SK-N-SH (cell line): ENCODE results near the gene BEGAIN. TPM values are rescaled to one million over a fixed set of nuclear protein-coding genes. Genes with fewer than 3 reads are reported as not detected.

Source experiments
- CTCF ChIA-PET: fragments of 300-600, 350-600 bp; formaldehyde crosslinking; extraction: SDS; loops from one replicate; lab custom pipeline; 2021; lab: Yijun Ruan, JAX
- POLR2A ChIA-PET: fragments of 350-600 bp; sonication (Branson Sonifier 250); formaldehyde crosslinking; extraction: SDS; loops from one replicate; lab custom pipeline; 2020; ENCODE audit warnings: antibody characterized with exemption, inconsistent platforms; lab: Yijun Ruan, JAX
- DNase-seq: peaks from one replicate; pipeline ENCODE4 v3.0.0; 2012
- H2AFZ ChIP-seq: fragments of 200-600 bp; sonication (generic); 2 replicates; pipeline ENCODE4 v1.8.1; 2016; ENCODE audit warnings: antibody characterized with exemption, mild to moderate bottlenecking, low read depth
- H3F3A ChIP-seq: fragments of 200-600 bp; sonication (generic); replicated peaks from 2 replicates; pipeline ENCODE3; 2016; ENCODE audit warnings: antibody characterized with exemption, mild to moderate bottlenecking; ENCODE audit not compliant: insufficient read depth
- H3K27ac ChIP-seq, 2 experiments: fragments of 200-500 bp in 1 of 2; fragments of 200-600 bp in 1 of 2; sonication (Bioruptor generic) in 1 of 2; sonication (generic), shearing (Covaris generic) in 1 of 2; 2 replicates each; pipeline versions ENCODE4 v1.5.1 to v1.6.1; 2014 to 2016; ENCODE audit warnings: low read depth in 2 of 2, inconsistent platforms in 1 of 2, low read length in 1 of 2, mild to moderate bottlenecking in 1 of 2, mixed read lengths in 1 of 2
- H3K27me3 ChIP-seq: fragments of 200-600 bp; sonication (generic), shearing (Covaris generic); 2 replicates; pipeline ENCODE4 v1.6.1; 2016; ENCODE audit warnings: mixed run types; ENCODE audit not compliant: insufficient read depth
- H3K36me3 ChIP-seq, 2 experiments: fragments of 200-500 bp in 1 of 2; fragments of 200-600 bp in 1 of 2; sonication (Bioruptor generic) in 1 of 2; sonication (generic) in 1 of 2; replicated peaks in 1 of 2; 2 replicates each; pipeline versions ENCODE3 to v1.5.1; 2014 to 2016; ENCODE audit warnings: low read length in 1 of 2, mild to moderate bottlenecking in 1 of 2; ENCODE audit not compliant: insufficient read depth in 2 of 2, control insufficient read depth in 1 of 2
- H3K4me1 ChIP-seq, 2 experiments: fragments of 200-500 bp in 1 of 2; fragments of 200-600 bp in 1 of 2; sonication (Bioruptor generic) in 1 of 2; sonication (generic), shearing (Covaris generic) in 1 of 2; 2 replicates each; pipeline versions ENCODE4 v1.5.1 to v1.6.1; 2014 to 2016; ENCODE audit warnings: low read depth in 1 of 2, low read length in 1 of 2, mixed run types in 1 of 2; ENCODE audit not compliant: insufficient read depth in 2 of 2, control insufficient read depth in 1 of 2
- H3K4me2 ChIP-seq: fragments of 200-600 bp; sonication (generic), shearing (Covaris generic); 2 replicates; pipeline ENCODE4 v1.6.1; 2017; ENCODE audit warnings: mixed run types
- H3K4me3 ChIP-seq, 2 experiments: fragments of 200-500 bp in 1 of 2; fragments of 200-600 bp in 1 of 2; sonication (Bioruptor generic) in 1 of 2; sonication (generic), shearing (Covaris generic) in 1 of 2; 2 replicates each; pipeline versions ENCODE4 v1.5.1 to v1.8.1; 2014 to 2016; ENCODE audit warnings: low read depth in 2 of 2, inconsistent platforms in 1 of 2, low read length in 1 of 2, mild to moderate bottlenecking in 1 of 2, mixed read lengths in 1 of 2, moderate library complexity in 1 of 2
- H3K79me2 ChIP-seq: fragments of 200-600 bp; sonication (generic); 2 replicates; pipeline ENCODE4 v1.8.1; 2017; ENCODE audit warnings: mild to moderate bottlenecking; ENCODE audit not compliant: insufficient read depth
- H3K9ac ChIP-seq: fragments of 200-600 bp; sonication (generic); 2 replicates; pipeline ENCODE4 v1.6.1; 2017; ENCODE audit warnings: mixed run types
- H3K9me2 ChIP-seq: fragments of 200-600 bp; sonication (generic); 2 replicates; pipeline ENCODE4 v1.6.1; 2017; ENCODE audit warnings: mixed run types
- H3K9me3 ChIP-seq: fragments of 200-600 bp; sonication (generic); 2 replicates; pipeline ENCODE4 v1.6.1; 2017; ENCODE audit warnings: mixed run types, mild to moderate bottlenecking, moderate library complexity
- H4K20me1 ChIP-seq: fragments of 200-600 bp; sonication (generic); 2 replicates; pipeline ENCODE4 v1.6.1; 2017; ENCODE audit warnings: mild to moderate bottlenecking, mixed run types; ENCODE audit not compliant: insufficient read depth
- CTCF ChIP-seq: fragments of 200-600 bp; sonication (generic); IDR thresholded peaks from 2 replicates; pipeline ENCODE4 v1.6.1; 2017; ENCODE audit warnings: antibody characterized with exemption, mild to moderate bottlenecking, moderate library complexity
- ELF1 ChIP-seq: IDR thresholded peaks from 2 replicates; pipeline ENCODE4 v1.4.0; 2012
- EP300 ChIP-seq, 2 experiments: IDR thresholded peaks; 2 replicates each; pipeline versions ENCODE4 v1.4.0 to v1.6.1; 2012; ENCODE audit warnings: borderline replicate concordance in 1 of 2, low read depth in 1 of 2, low read length in 1 of 2
- IRF3 ChIP-seq: fragments of 150-350 bp; IDR thresholded peaks from 2 replicates; pipeline ENCODE4 v1.6.1; 2016; ENCODE audit warnings: mild to moderate bottlenecking, low read depth, low read length
- MAX ChIP-seq: IDR thresholded peaks from 2 replicates; pipeline ENCODE4 v1.4.0; 2012; ENCODE audit warnings: low read depth
- MEF2A ChIP-seq: IDR thresholded peaks from 2 replicates; pipeline ENCODE4 v1.4.0; 2012; ENCODE audit warnings: low read depth, borderline replicate concordance
- NFIC ChIP-seq: IDR thresholded peaks from 2 replicates; pipeline ENCODE4 v1.4.0; 2012; ENCODE audit warnings: borderline replicate concordance
- NRF1 ChIP-seq: IDR thresholded peaks from 2 replicates; pipeline ENCODE4 v1.6.1; 2012; ENCODE audit warnings: low read depth, mild to moderate bottlenecking, low read length
- RCOR1 ChIP-seq: fragments of 150-350 bp; IDR thresholded peaks from 2 replicates; pipeline ENCODE4 v1.6.1; 2017; ENCODE audit warnings: antibody characterized with exemption, low read length
- RXRA ChIP-seq: IDR thresholded peaks from 2 replicates; pipeline ENCODE4 v1.4.0; 2012; ENCODE audit warnings: low read depth, mild to moderate bottlenecking, borderline replicate concordance
- SIN3A ChIP-seq: IDR thresholded peaks from 2 replicates; pipeline ENCODE4 v1.6.1; 2012; ENCODE audit warnings: low read depth, mild to moderate bottlenecking, low read length, moderate library complexity, borderline replicate concordance
- TAF1 ChIP-seq: IDR thresholded peaks from 2 replicates; pipeline ENCODE4 v1.6.1; 2012; ENCODE audit warnings: low read depth, mild to moderate bottlenecking, low read length, moderate library complexity, borderline replicate concordance
- TCF12 ChIP-seq: IDR thresholded peaks from 2 replicates; pipeline ENCODE4 v1.4.0; 2012
- TEAD4 ChIP-seq: IDR thresholded peaks from 2 replicates; pipeline ENCODE4 v1.4.0; 2012; ENCODE audit warnings: mild to moderate bottlenecking, borderline replicate concordance; ENCODE audit not compliant: insufficient read depth
- USF1 ChIP-seq: IDR thresholded peaks from 2 replicates; pipeline ENCODE4 v1.4.0; 2012; ENCODE audit warnings: low read depth, borderline replicate concordance
- ZBTB33 ChIP-seq: IDR thresholded peaks from 2 replicates; pipeline ENCODE4 v1.4.0; 2012; ENCODE audit warnings: low read depth, borderline replicate concordance
- WGBS: methylation state at CpG from one replicate; pipeline ENCODE4 v1.1.6; 2017; ENCODE audit warnings: low lambda C conversion rate; 5-methylcytosine and 5-hydroxymethylcytosine counted together
- polyA plus RNA-seq, 3 experiments: library from polyadenylated mRNA; depleted of rRNA; stranded (reverse); fragments of >200 nt; gene quantifications; 2 replicates each; pipeline ENCODE4 v1.2.3, GENCODE V29; 2012

The BEGAIN gene
- polyA plus RNA-seq, 1 of the 3 experiments (the other 2 are of a cell fraction) = 4.2 TPM

GRCh38 chr14:100623557-100623956 lies 36.3 kb upstream of the BEGAIN start:
- Histone ChIP-seq H3K27ac (no peak overlapping the region), H3K27me3 (no peaks in the 10 kb centered on the region), H2AFZ (no peak overlapping the region), H3K4me3 (no peak overlapping the region), H3K4me1 (peaks cover 0 to 32% of the 10 kb centered on the region in 2 experiments; a peak in 1 of 4 replicates), H3K4me2 (no peak overlapping the region), H3K9me3 (no peaks in the 10 kb centered on the region), H3F3A (no peaks in the 10 kb centered on the region), H3K9me2 (no peaks in the 10 kb centered on the region), H3K9ac (no peak overlapping the region), H3K79me2 (no peaks in the 10 kb centered on the region), H4K20me1 (no peaks in the 10 kb centered on the region), H3K36me3 (no peaks in the 10 kb centered on the region)
- WGBS = 67% methylated on average over 1 of the region's 1 CpG
- no peak for DNase-seq
- POLR2A ChIA-PET = no interaction called here
- TF ChIP-seq MEF2A = no peak
- CTCF ChIA-PET = interaction anchor here (0.7 kb wide), 1 partner anchor 10 kb away, joined by 3 read pairs; no protein-coding TSS in a partner anchor

- no peaks in the 10 kb centered on the region for H3F3A ChIP-seq
- no peak overlapping the region for H3K27ac ChIP-seq
- H3K79me2 ChIP-seq = no peaks in the 10 kb centered on the region
- H3K9ac ChIP-seq = no peak overlapping the region
- CTCF ChIA-PET = interaction anchor here (0.7 to 1.3 kb wide), 2 partner anchors 9 to 206 kb away, joined by 3 to 6 read pairs; no protein-coding TSS in a partner anchor
- H3K36me3 ChIP-seq = no peaks in the 10 kb centered on the region
- DNase-seq = no peak
- no peak overlapping the region for H2AFZ ChIP-seq
- no peaks in the 10 kb centered on the region for H3K27me3 ChIP-seq
- TF ChIP-seq IRF3 (no peak), USF1 (no peak), CTCF (no peak), NRF1 (no peak), MEF2A (no peak), ELF1 (no peak), EP300 (IDR thresholded peaks at IDR 0.05; ENCODE audit: borderline replicate concordance in 1 of 2, low read depth in 1 of 2, low read length in 1 of 2) (no peak), SIN3A (no peak), MAX (no peak), TAF1 (no peak), NFIC (no peak), TEAD4 (no peak), ZBTB33 (no peak), RCOR1 (no peak), RXRA (no peak), TCF12 (no peak)
- POLR2A ChIA-PET = interaction anchor here (0.6 kb wide), 1 partner anchor 201 kb away, joined by 4 read pairs; no protein-coding TSS in a partner anchor
- no peaks in the 10 kb centered on the region for H3K9me3 ChIP-seq
- no peak overlapping the region for H3K4me3 ChIP-seq
- H3K4me2 ChIP-seq = no peak overlapping the region
- no peaks in the 10 kb centered on the region for H4K20me1 ChIP-seq
- H3K9me2 ChIP-seq = no peaks in the 10 kb centered on the region
- H3K4me1 ChIP-seq = peaks cover 0 to 34% of the 10 kb centered on the region in 2 experiments; a peak in 1 of 4 replicates
- 83% methylated on average over 15 of the region's 22 CpGs for WGBS
Measured at GRCh38 chr14:100622708-100623485, 35.7 kb upstream of the BEGAIN start.
